ENCODE results near the gene RPS15A. TPM values are rescaled to one million over a fixed set of nuclear protein-coding genes. Genes with fewer than 3 reads are reported as not detected.
"Not testable (repeated sequence)": the region's sequence is repeated elsewhere in the genome, so short reads cannot be mapped to it uniquely, and the experiment has no call there.

Gene RPS15A
- polyA plus RNA-seq, 1 experiment, result 2,792 TPM

DNA sequence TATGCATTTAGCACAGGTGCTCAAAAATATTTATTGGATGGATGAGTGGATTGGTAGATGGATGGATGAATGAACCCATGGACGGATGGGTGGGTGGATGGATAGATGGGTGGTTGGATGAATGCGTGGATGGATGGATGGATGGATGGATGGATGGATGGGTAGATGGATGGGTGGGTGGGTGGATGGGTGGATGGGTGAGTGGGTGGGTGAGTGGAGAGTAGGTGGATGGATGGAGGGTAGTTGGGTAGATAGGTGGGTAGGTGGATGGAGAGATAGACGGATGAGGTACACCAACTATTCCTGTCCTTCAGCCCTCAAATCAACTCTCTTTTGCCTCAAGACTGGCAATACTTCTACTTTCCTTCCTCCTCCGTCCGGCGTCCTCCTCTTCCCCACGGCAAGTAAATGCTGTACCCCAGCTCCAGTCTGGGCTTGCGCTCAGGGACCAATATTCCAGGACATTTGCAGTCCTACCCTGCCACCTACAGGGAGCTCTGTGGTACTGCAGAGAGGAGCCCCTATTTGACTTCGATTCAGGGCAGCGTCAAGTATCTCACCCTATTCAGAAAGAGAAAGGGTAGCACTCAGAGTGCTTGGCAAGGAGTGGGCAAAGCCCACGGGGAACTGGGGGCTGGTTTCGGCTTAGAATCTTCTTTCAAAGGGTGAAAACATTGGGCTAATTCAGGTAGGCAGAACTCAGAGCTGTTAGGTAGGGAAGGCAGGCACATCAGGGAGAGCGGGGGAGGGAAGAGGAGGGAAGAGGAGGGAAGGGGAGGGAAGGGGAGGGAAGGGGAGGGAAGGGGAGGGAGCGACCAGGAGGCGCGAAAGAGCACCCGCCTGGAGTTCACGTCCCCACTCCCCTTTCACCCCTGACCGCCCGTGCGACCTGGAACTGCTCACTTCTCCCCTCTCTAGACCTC lies 30.3 kb downstream of the RPS15A start:
- DNase-seq (ENCODE audit: low read depth); H3K27me3 ChIP-seq (ENCODE audit: control insufficient read depth, insufficient read depth, low read length); H3K4me3 ChIP-seq (ENCODE audit: low read depth, low read length); CTCF ChIA-PET; H3K36me3 ChIP-seq (ENCODE audit: control insufficient read depth, insufficient read depth, low read length); POLR2A ChIA-PET: not testable (repeated sequence)
- TF ChIP-seq, protein P1, sequence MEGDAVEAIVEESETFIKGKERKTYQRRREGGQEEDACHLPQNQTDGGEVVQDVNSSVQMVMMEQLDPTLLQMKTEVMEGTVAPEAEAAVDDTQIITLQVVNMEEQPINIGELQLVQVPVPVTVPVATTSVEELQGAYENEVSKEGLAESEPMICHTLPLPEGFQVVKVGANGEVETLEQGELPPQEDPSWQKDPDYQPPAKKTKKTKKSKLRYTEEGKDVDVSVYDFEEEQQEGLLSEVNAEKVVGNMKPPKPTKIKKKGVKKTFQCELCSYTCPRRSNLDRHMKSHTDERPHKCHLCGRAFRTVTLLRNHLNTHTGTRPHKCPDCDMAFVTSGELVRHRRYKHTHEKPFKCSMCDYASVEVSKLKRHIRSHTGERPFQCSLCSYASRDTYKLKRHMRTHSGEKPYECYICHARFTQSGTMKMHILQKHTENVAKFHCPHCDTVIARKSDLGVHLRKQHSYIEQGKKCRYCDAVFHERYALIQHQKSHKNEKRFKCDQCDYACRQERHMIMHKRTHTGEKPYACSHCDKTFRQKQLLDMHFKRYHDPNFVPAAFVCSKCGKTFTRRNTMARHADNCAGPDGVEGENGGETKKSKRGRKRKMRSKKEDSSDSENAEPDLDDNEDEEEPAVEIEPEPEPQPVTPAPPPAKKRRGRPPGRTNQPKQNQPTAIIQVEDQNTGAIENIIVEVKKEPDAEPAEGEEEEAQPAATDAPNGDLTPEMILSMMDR (IDR thresholded peaks at IDR 0.05; ENCODE audit: insufficient read depth, low read depth, low read length), result peak; percentile 51

DNA sequence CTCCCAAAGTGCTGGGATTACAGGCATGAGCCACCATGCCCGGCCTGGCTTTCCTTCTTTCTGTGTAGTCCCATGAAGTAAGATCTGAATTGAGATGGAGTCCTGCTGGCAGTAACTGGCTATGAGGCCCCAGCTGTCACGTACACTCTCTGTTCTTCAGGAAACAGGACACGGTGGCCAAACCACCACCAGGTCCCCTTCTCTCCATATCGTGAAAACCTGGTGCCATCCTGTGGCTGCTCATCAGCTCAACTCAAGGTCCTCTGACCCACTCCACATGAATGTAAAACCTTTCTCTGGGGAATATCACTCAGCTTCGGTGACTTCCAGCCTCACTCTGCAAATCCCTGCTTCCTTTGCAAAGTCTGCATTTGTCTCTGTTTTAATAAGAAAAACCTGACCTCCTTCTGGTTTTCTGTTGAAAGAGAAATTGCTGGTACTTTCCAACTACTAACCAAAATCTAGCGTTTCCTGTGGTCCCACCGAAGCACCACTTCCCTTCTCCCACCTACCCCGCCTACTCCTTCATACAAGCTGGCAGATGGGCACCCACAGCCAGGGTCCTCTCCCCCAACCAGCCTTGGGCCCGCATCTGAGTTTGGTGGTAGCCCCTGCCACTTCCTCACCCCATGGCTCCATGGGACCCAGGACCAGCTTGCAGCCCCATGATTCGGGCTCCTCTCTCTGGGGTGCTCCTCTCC lies 32.0 kb downstream of the RPS15A start:
- H3K36me3 ChIP-seq (ENCODE audit: control insufficient read depth, insufficient read depth, low read length); H3K27me3 ChIP-seq (ENCODE audit: control insufficient read depth, insufficient read depth, low read length); CTCF ChIA-PET; POLR2A ChIA-PET; DNase-seq (ENCODE audit: low read depth); H3K4me3 ChIP-seq (ENCODE audit: low read depth, low read length): not testable (repeated sequence)

GRCh38 chr16:18756639-18757038 lies 33.5 kb downstream of the RPS15A start:
- H3K27me3 ChIP-seq (ENCODE audit: control insufficient read depth, insufficient read depth, low read length); DNase-seq (ENCODE audit: low read depth); CTCF ChIA-PET; H3K4me3 ChIP-seq (ENCODE audit: low read depth, low read length); H3K36me3 ChIP-seq (ENCODE audit: control insufficient read depth, insufficient read depth, low read length); POLR2A ChIA-PET: not testable (repeated sequence)

- H3K36me3 ChIP-seq (ENCODE audit: control insufficient read depth, insufficient read depth, low read length); DNase-seq (ENCODE audit: low read depth); H3K27me3 ChIP-seq (ENCODE audit: control insufficient read depth, insufficient read depth, low read length); H3K4me3 ChIP-seq (ENCODE audit: low read depth, low read length); CTCF ChIA-PET; POLR2A ChIA-PET: not testable (repeated sequence)
These were observed 47.3 kb downstream of the RPS15A start for GRCh38 chr16:18742870-18743269.

GRCh38 chr16:18740027-18740426 lies 50.1 kb downstream of the RPS15A start:
- H3K27me3 ChIP-seq (ENCODE audit: control insufficient read depth, insufficient read depth, low read length); H3K36me3 ChIP-seq (ENCODE audit: control insufficient read depth, insufficient read depth, low read length); H3K4me3 ChIP-seq (ENCODE audit: low read depth, low read length); CTCF ChIA-PET; DNase-seq (ENCODE audit: low read depth); POLR2A ChIA-PET: not testable (repeated sequence)

DNA sequence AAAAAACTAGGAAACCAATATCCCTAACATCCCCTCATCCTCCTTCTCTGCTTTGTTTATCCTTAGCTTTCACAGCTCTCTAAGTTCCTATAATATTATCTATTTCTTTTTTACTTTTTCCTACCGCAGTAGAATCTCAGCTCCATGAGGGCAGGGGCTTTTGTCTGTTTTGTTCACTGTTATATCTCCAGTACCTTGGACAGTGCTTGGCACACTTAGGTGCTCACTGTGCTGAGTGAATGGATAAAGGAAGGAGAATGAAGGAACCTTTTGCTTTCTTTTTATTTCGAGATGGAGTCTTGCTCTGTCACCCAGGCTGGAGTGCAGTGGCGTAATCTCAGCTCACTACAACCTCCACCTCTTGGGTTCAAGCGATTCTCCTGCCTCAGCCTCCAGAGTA lies 51.4 kb downstream of the RPS15A start:
- CTCF ChIA-PET; DNase-seq (ENCODE audit: low read depth); H3K4me3 ChIP-seq (ENCODE audit: low read depth, low read length); POLR2A ChIA-PET; H3K36me3 ChIP-seq (ENCODE audit: control insufficient read depth, insufficient read depth, low read length); H3K27me3 ChIP-seq (ENCODE audit: control insufficient read depth, insufficient read depth, low read length): not testable (repeated sequence)

GRCh38 chr16:18734279-18734678 lies 55.9 kb downstream of the RPS15A start:
- H3K27me3 ChIP-seq (ENCODE audit: control insufficient read depth, insufficient read depth, low read length); H3K36me3 ChIP-seq (ENCODE audit: control insufficient read depth, insufficient read depth, low read length); DNase-seq (ENCODE audit: low read depth); H3K4me3 ChIP-seq (ENCODE audit: low read depth, low read length); CTCF ChIA-PET; POLR2A ChIA-PET: not testable (repeated sequence)

Other genes with a start within 250 kb of the RPS15A start
- 252 and 274 TPM in 2 replicates for gene NOMO2, start 228.2 kb downstream of the RPS15A start, polyA plus RNA-seq (2011; rRNA removed)
- 178 and 258 TPM in 2 replicates for gene ARL6IP1, start 11.2 kb upstream of the RPS15A start, polyA plus RNA-seq (2011; rRNA removed)
- gene SMG1, start 136.1 kb upstream of the RPS15A start, polyA plus RNA-seq (2011; rRNA removed), result 20.5 and 31.0 TPM in 2 replicates
- 0.40 and 0.47 TPM in 2 replicates for gene TMC7, start 193.6 kb upstream of the RPS15A start, polyA plus RNA-seq (2011; rRNA removed)